Activated T-helper 2 cell treated with anti-CD3 and anti-CD28 coated beads, Interferon-gamma antibody, Interleukin-2, Interleukin-4, amounts not matched to agents 10 μg/mL and 5 μg/mL and 100 μg/mL, durations not matched to agents 14 hours and 24 hours and 36 hours (primary cell): ENCODE results near the gene C17orf100. TPM values are rescaled to one million over a fixed set of nuclear protein-coding genes. Genes with fewer than 3 reads are reported as not detected.

Experiments
- DNase-seq: peaks from one replicate; pipeline ENCODE4 v3.0.0; 2021; ENCODE audit warnings: low spot score
- H3K27ac Mint-ChIP-seq: one replicate; pipeline ENCODE4 v1.8.0; 2021; ENCODE audit warnings: mixed read lengths
- H3K27me3 Mint-ChIP-seq: one replicate; pipeline ENCODE4 v1.8.0; 2021; ENCODE audit warnings: low read depth, mixed read lengths
- H3K36me3 Mint-ChIP-seq: one replicate; pipeline ENCODE4 v1.8.0; 2021; ENCODE audit warnings: low read depth, mixed read lengths
- H3K4me1 Mint-ChIP-seq: one replicate; pipeline ENCODE4 v1.8.0; 2021; ENCODE audit warnings: low read depth, mixed read lengths
- H3K4me3 Mint-ChIP-seq: one replicate; pipeline ENCODE4 v1.8.0; 2021; ENCODE audit warnings: low read depth, mild to moderate bottlenecking, moderate library complexity, mixed read lengths
- H3K9me3 Mint-ChIP-seq: one replicate; pipeline ENCODE4 v1.8.0; 2021; ENCODE audit warnings: mixed read lengths
- intact Hi-C: fragments of 100-400 bp; cut with micrococcal nuclease; formaldehyde crosslinking; loops from one replicate; pipeline ENCODE4 v1.15.1; 2023
- total RNA-seq: library from RNA; stranded (reverse); gene quantifications from 2 replicates; pipeline ENCODE4 v1.2.3, GENCODE V29; 2022

The C17orf100 gene
- total RNA-seq, 1 donor from 2014 or later: 2.0 TPM

DNA sequence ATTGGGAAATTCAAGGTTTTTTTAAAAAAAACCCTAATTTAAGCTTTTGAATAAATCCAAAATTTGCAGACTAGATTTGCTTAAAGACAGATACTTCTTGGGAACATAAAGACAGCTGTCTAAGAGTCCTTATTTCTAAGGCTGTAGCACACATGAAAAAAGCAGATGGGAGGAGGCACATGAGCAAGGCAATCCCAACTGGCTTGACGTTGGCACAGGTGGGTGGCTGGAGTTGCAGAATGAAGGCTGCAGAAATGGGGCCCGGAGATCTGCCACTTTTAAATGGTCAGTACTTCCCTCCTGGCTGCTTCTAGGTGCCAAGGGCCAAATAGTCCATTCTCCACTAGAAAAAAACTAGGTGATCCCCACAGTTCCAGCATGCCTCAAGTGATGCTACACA is 15.5 kb upstream of the C17orf100 start:
- peaks cover 17% of the 10 kb centered on the region for H3K4me1 Mint-ChIP-seq
- no peak overlapping the region for H3K4me3 Mint-ChIP-seq
- no peak for DNase-seq
- peaks cover 32% of the 10 kb centered on the region for H3K36me3 Mint-ChIP-seq
- no peaks in the 10 kb centered on the region for H3K27me3 Mint-ChIP-seq
- H3K9me3 Mint-ChIP-seq: no peaks in the 10 kb centered on the region
- no peak overlapping the region for H3K27ac Mint-ChIP-seq
- intact Hi-C loops: no loop called here

DNA sequence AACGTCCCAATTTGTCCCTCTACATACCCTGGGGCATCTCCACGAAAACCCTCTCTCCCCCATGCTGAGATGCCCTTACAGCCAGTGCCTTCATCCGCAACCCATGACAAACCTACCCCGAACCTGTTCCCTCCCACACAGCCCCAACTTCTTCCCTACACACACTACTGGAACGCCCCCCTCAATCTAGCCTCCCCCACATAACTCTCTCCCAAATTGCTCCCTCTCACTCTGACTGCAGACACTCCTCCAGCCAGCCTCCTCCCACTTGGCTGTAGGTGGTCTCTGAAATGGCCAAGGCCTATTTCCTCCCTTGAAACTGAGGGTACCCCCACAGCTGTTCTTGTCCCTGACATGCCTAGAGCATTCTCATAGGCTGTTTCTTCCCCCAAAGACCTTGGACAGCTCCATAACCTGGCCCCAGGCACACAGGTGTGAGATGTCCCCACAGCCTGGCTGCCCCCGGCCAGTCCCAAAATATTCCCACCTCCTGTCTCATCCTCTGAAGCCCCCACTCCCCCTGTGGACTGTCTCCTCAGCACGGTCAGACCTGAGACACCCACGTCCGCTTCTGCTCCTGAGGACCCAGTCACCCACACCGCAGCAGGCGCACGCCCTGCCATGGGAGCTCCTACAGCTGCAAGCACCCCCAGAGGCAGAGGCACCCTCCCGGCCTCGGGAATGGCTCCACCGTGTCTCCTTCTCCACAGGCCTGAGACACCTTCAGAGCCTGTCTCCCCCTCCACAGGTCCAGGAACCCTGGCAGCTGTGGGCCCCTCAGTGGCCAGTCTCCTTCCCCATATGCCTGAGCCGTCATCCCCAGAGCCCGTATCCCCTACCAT is 14.7 kb upstream of the C17orf100 start:
- H3K9me3 Mint-ChIP-seq: no peaks in the 10 kb centered on the region
- intact Hi-C loops: no loop called here
- no peak overlapping the region for H3K27ac Mint-ChIP-seq
- H3K36me3 Mint-ChIP-seq: peaks cover 32% of the 10 kb centered on the region
- H3K4me1 Mint-ChIP-seq: peaks cover 21% of the 10 kb centered on the region
- DNase-seq: no peak
- no peak overlapping the region for H3K4me3 Mint-ChIP-seq
- no peaks in the 10 kb centered on the region for H3K27me3 Mint-ChIP-seq

DNA sequence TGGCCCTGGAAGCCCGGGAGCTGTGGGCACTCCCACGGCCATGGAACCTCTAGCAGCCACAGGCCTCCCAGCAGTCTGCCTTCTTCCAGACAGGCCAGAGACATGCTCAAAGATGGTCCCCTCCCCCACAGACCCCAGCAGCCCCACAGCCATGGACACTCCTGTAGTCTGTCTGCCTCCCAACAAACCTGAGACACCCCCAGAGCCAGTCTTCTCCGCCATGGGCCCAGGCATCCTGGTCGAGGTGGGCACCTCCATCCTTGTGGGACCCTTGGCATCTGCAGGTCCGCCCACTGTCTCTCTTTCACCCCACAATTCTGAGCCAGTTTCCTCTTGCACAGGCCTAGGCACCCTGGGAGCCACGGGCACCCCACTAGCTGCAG is 14.1 kb upstream of the C17orf100 start:
- no peaks in the 10 kb centered on the region for H3K27me3 Mint-ChIP-seq
- H3K9me3 Mint-ChIP-seq: no peaks in the 10 kb centered on the region
- H3K27ac Mint-ChIP-seq: no peak overlapping the region
- H3K36me3 Mint-ChIP-seq: peaks cover 34% of the 10 kb centered on the region
- H3K4me1 Mint-ChIP-seq: peaks cover 26% of the 10 kb centered on the region
- no peak for DNase-seq
- intact Hi-C loops: no loop called here
- H3K4me3 Mint-ChIP-seq: no peak overlapping the region

DNA sequence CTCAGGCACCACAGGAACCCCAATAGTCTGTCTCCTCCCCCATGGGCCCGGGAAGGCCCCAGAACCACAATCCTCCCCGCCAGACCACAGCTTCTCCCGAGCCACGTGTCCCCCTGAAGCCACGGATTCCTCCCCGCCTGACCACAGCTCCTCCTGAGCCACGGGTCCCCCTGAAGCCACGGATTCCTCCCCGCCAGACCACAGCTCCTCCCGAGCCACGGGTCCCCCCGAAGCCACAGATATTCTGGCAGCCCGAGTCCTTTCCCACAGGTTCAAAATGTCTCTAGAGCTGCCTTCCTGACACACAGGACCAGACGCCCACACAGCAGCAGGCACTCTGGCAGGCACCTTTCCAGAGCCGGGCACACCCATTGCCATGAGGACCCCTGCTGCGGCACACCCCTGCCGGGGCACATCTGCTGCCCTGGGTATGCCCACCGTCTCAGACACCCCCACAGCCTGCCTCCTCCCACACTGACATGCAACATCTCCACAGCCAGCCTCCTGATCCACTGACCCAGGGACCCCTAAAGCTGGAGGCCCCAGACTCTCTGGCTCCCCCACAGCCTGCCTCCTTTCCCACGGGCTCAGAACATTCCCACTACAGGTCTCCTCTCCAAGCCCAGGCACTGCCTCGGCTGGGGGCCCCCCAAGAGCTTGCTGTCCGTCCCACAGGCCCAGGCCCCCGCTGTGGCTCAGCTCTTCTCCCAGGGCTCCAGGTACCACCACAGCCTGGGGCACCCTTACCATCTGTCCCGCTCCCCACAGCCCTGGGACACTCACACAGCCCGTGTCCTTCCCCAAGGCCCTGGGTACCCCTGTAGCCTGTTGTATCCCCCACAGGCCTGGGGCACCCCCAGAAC is 13.3 kb upstream of the C17orf100 start:
- no peak for DNase-seq
- no peak overlapping the region for H3K27ac Mint-ChIP-seq
- H3K4me3 Mint-ChIP-seq: peak overlapping the region; percentile 62
- H3K27me3 Mint-ChIP-seq: no peaks in the 10 kb centered on the region
- H3K9me3 Mint-ChIP-seq: no peaks in the 10 kb centered on the region
- intact Hi-C loops: no loop called here
- peaks cover 33% of the 10 kb centered on the region for H3K4me1 Mint-ChIP-seq
- peaks cover 34% of the 10 kb centered on the region for H3K36me3 Mint-ChIP-seq

DNA sequence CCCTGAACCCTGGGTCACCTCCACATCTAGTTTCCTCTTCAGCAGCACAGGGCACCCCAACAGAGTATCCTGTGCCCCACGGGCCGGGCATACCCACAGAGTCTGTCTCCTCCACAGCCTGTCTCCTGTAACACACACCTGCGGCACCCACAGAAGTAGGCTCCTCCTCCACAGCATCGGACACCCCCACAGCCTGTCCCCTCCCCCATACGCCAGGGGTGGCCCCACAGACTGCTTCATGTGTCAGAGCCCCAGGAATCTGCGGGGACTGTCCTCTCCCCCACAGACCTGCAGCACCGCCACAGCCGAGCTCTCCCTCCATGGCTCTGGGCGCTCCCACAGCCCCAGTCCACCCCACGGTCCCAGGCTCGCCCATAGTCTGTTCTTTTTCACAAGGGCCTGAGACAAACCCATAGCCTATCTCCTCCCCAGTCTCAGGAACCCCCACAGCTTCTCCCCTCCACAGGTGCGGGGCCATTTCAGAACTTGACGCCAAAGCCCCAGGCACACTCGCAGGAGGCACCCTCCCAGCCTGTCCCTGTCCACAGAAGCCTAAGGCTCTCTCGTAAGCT is 12.5 kb upstream of the C17orf100 start:
- H3K4me3 Mint-ChIP-seq: peak overlapping the region; percentile 90
- no peaks in the 10 kb centered on the region for H3K27me3 Mint-ChIP-seq
- no peaks in the 10 kb centered on the region for H3K9me3 Mint-ChIP-seq
- intact Hi-C loops: no loop called here
- H3K36me3 Mint-ChIP-seq: peaks cover 35% of the 10 kb centered on the region
- no peak overlapping the region for H3K27ac Mint-ChIP-seq
- peaks cover 40% of the 10 kb centered on the region for H3K4me1 Mint-ChIP-seq
- no peak for DNase-seq

DNA sequence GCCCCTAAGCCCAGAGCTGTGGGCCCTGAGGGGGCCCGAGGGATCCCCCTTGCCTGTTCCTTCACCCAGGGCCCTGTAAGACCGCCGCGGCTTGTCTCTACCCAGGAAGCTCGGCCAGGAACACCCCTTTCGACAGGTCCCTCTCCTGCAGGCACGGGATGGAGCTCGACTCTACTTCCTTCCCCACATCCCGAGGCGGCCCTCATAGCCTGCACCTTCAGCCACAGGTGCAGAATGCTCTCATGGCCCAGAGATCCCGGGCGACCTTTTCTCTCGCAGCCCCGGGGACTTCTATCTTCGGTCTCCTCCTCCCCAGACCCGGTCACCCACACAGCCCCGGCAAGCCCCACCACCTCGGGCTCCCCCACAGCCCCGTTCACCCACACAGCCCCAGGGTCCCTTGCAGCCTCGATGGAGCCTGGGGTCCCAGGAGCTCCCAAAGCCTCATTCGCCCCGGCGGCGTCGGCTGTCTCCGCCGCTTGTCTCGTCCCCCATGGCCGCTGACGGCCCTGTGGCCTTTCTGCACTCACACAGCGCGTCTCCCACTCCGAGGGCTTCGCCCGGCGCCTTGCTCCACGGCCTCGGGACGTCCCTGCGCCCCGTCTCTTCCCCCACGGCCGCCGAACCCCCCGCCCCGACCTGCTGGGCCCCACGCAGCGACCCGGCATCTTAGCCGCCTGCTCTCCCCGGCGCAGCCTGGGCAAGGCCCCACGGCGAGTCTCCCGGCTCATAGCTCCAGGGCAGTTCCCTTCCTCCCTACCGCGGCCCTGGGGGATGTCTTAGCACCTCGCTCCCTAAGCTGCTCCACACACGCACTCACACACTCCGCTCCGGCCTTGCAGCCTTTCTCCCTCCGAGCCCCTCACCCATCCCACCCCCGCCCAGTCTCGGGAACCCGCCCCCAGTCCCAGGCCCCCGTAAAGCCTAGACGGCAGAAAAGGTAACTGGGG is 11.7 kb upstream of the C17orf100 start:
- Mint-ChIP-seq H3K4me1 (peaks cover 48% of the 10 kb centered on the region), H3K27me3 (no peaks in the 10 kb centered on the region), H3K9me3 (no peaks in the 10 kb centered on the region), H3K27ac (peak overlapping the region; percentile 99), H3K4me3 (peak overlapping the region; percentile 90), H3K36me3 (peaks cover 37% of the 10 kb centered on the region)
- no peak for DNase-seq
- intact Hi-C loops: loop anchor here (1.0 to 10.0 kb wide), 6 partner anchors 11 to 1155 kb away; partner anchors contain the start of genes C17orf100, DERL2, MED31 and MIS12

DNA sequence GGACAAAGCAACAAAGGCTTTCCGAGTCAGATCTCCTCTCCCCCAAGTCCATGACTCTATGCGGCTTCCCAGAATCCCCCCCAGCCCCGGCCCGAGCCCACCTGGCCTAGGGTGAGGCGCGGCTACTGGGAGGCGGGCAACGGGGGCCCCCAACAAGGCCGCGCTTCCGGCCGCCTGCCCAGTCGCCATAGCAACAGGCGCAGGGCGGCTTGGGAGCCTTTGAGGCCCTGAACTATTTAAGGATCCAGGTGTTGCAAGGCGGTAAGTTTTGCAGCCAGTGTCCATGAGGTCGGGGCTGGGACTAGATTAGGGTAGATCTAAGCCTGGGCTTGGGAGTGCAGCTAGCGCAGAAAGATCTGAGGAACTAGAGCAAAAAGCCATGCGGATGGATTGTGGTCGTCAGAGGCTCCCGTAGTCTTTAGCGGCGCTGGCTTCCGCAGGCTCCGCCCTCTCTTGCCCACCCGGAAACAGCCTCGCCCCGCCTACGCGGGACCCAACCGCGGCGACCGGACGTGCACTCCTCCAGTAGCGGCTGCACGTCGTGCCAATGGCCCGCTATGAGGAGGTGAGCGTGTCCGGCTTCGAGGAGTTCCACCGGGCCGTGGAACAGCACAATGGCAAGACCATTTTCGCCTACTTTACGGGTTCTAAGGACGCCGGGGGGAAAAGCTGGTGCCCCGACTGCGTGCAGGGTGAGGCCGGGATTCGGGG is 10.9 kb upstream of the C17orf100 start, which contains the start of the genes KIAA0753 and TXNDC17:
KIAA0753 (minus strand) TSS at position 176 of the 711 bp plus-strand sequence. CDS start 5,608 bp downstream, outside the sequence.
TXNDC17 (plus strand) TSS at position 525 of the 711 bp plus-strand sequence; CDS start at position 548, 23 bp downstream.
- peak; percentile 93 for DNase-seq
- Mint-ChIP-seq H3K4me1 (peaks cover 52% of the 10 kb centered on the region), H3K27ac (peak within 1 kb of the TSS; percentile 99), H3K27me3 (no peaks in the 10 kb centered on the region), H3K36me3 (peaks cover 43% of the 10 kb centered on the region), H3K4me3 (peak within 1 kb of the TSS; percentile 90), H3K9me3 (no peaks in the 10 kb centered on the region)
- intact Hi-C loops: loop anchor here (1.0 to 10.0 kb wide), 6 partner anchors 11 to 1156 kb away; partner anchors contain the start of genes C17orf100, DERL2, MED31 and MIS12

DNA sequence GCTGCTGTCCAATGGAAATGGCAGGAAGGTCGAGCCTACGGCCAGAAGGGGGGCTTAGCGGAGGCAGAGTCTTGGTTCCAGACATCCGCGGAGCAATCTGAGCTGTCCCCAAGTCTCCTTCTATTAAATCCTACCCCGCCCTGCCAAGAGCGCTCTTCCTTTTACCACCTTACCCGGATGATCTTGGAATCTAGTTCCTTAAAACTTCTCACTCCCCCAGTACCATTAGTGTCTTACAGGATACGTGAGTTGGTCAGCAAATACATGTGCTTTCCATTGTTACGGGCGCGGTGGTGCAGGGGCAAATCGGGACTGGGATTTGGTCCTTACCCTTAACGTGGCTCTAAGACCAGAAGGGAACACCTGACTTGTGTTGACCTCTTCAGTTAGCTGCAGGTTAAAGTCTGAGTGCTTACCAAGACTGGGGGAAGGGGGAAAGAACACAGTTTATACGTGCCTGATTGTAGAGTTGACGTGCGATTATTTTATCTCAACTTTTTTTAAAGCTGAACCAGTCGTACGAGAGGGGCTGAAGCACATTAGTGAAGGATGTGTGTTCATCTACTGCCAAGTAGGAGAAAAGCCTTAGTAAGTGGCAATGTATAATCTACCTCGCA is 10.2 kb upstream of the C17orf100 start:
- Mint-ChIP-seq H3K4me1 (peaks cover 55% of the 10 kb centered on the region), H3K4me3 (peak overlapping the region; percentile 90), H3K27ac (peak overlapping the region; percentile 99), H3K27me3 (no peaks in the 10 kb centered on the region), H3K36me3 (peaks cover 49% of the 10 kb centered on the region), H3K9me3 (no peaks in the 10 kb centered on the region)
- intact Hi-C loops: loop anchor here (5.0 to 10.0 kb wide), 5 partner anchors 64 to 1157 kb away; partner anchors contain the start of genes DERL2, MIS12, NLRP1 and PIMREG
- DNase-seq: no peak

DNA sequence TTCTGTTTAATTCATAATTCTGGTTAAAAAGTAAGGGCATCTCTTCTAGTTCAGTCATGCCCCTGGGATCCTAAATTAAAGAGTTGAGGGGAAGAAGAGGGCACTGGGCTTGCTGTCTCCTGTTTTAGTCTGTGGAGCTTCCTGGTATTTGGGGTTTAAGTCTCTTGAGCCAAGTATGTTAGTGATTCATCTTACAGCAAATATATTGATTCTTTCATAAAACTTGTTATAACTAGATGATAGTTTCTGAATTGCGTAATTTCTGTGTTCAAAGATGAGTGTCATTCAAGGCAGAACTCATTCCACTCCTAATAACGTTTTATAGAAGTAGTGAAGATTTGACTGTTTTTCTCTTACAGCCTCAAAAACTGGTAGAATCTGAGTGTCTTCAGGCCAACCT is 9.0 kb upstream of the C17orf100 start:
- peak overlapping the region; percentile 90 for H3K4me3 Mint-ChIP-seq
- no peaks in the 10 kb centered on the region for H3K9me3 Mint-ChIP-seq
- peaks cover 59% of the 10 kb centered on the region for H3K4me1 Mint-ChIP-seq
- intact Hi-C loops: loop anchor here (5.0 to 10.0 kb wide), 5 partner anchors 65 to 1158 kb away; partner anchors contain the start of genes DERL2, MIS12, NLRP1 and PIMREG
- H3K27ac Mint-ChIP-seq: peak overlapping the region; percentile 71
- H3K36me3 Mint-ChIP-seq: peaks cover 61% of the 10 kb centered on the region
- DNase-seq: no peak
- no peaks in the 10 kb centered on the region for H3K27me3 Mint-ChIP-seq

DNA sequence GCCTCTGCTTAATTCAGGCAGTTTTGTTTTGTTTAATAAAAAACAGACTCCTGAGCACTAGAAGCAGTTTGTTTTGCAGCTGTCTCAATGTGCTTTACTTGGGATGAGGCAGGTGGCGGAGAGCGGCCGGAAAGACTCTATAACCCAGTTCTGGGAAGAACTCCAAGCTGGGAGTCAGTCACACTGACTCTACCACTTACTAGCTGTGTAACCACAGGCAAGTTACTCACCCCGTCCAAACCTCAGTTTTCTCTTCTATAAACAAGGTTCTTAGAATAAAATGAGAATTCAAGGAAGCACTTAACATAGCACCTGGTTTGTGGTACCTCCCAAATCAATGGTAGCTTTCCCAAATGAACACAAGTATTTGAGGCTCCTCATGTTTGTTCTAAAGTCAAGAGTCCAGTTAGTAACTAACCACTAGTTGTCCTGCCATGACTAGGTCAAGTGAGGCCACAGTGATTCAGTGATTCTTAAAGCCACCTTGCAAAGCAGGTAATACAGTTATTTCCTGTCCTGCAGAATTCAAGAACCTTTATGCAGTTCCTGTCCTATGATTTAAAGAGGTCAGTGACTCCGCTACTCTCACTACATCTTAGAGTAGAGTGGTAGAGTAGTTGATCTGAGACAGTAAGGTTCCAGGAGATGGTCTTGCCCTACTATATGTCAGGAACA is 8.0 kb upstream of the C17orf100 start:
- peaks cover 71% of the 10 kb centered on the region for H3K36me3 Mint-ChIP-seq
- peaks cover 60% of the 10 kb centered on the region for H3K4me1 Mint-ChIP-seq
- no peaks in the 10 kb centered on the region for H3K9me3 Mint-ChIP-seq

More for the DNA sequence above, 8.0 kb upstream of the C17orf100 start:
- Mint-ChIP-seq H3K27me3 (no peaks in the 10 kb centered on the region), H3K4me3 (no peak overlapping the region), H3K27ac (no peak overlapping the region)
- no peak for DNase-seq
- intact Hi-C loops: loop anchor here (5.0 to 10.0 kb wide), 5 partner anchors 66 to 1159 kb away; partner anchors contain the start of genes DERL2, MIS12, NLRP1 and PIMREG
